ENCODE results near the gene CPT1C.

GRCh38 chr19:49676136-49676783 is 14.7 kb upstream of the CPT1C start:
- TF ChIP-seq CTCF (IDR thresholded peaks at IDR 0.05; ENCODE audit: insufficient read depth, low read depth, low read length) = no peak
- TF ChIP-seq EZH2 (IDR thresholded peaks at IDR 0.05; ENCODE audit: insufficient read depth, low read length) = no peak

All from astrocyte (in vitro differentiated cells and primary cell).